Pons (tissue), 1 donor: Measurements from ENCODE around the gene KRT7.

Experiments
- DNase-seq: peaks from one replicate; pipeline ENCODE4 v3.0.0-alpha.2; 2016; ENCODE audit warnings: low spot score

Gene KRT7

GRCh38 chr12:52211716-52212585 lies 21.1 kb upstream of the KRT7 start:
- no peak for DNase-seq

GRCh38 chr12:52212701-52213563 lies 20.1 kb upstream of the KRT7 start:
- no peak for DNase-seq

GRCh38 chr12:52213564-52214420 lies 19.3 kb upstream of the KRT7 start:
- peak; percentile 62 for DNase-seq

- DNase-seq, result no peak
Measured at GRCh38 chr12:52214421-52214802, 18.6 kb upstream of the KRT7 start.

GRCh38 chr12:52215587-52216031 lies 17.4 kb upstream of the KRT7 start:
- DNase-seq, result no peak

GRCh38 chr12:52216100-52216499 lies 16.9 kb upstream of the KRT7 start:
- no peak for DNase-seq

GRCh38 chr12:52216807-52217206 lies 16.2 kb upstream of the KRT7 start:
- DNase-seq, result no peak

GRCh38 chr12:52217223-52217622 lies 15.8 kb upstream of the KRT7 start:
- no peak for DNase-seq

- no peak for DNase-seq
Measured at GRCh38 chr12:52218001-52218400, 15.0 kb upstream of the KRT7 start.

- DNase-seq, result no peak
Measured at GRCh38 chr12:52220477-52220876, 12.6 kb upstream of the KRT7 start.

GRCh38 chr12:52221070-52221781 lies 11.8 kb upstream of the KRT7 start:
- no peak for DNase-seq

- no peak for DNase-seq
Measured at GRCh38 chr12:52221912-52222457, 11.1 kb upstream of the KRT7 start.

- DNase-seq, result no peak
Measured at GRCh38 chr12:52222692-52223091, 10.4 kb upstream of the KRT7 start.

GRCh38 chr12:52223406-52224039 lies 9.5 kb upstream of the KRT7 start:
- no peak for DNase-seq

- DNase-seq, result no peak
Measured at GRCh38 chr12:52224151-52224550, 8.9 kb upstream of the KRT7 start.

GRCh38 chr12:52225752-52226151 lies 7.3 kb upstream of the KRT7 start:
- no peak for DNase-seq

GRCh38 chr12:52226446-52226845 lies 6.6 kb upstream of the KRT7 start:
- DNase-seq, result no peak

- DNase-seq, result no peak
Measured at GRCh38 chr12:52227606-52228166, 5.4 kb upstream of the KRT7 start.

GRCh38 chr12:52228366-52228765 lies 4.7 kb upstream of the KRT7 start:
- DNase-seq, result no peak

GRCh38 chr12:52228931-52229330 lies 4.1 kb upstream of the KRT7 start:
- DNase-seq, result no peak
